Esophagus squamous epithelium (tissue), 4 donors: Measurements from ENCODE around the gene NFATC4.

Experiments
- POLR2A ChIP-seq, 4 donors: fragments of 450-650 bp; IDR thresholded peaks; one replicate each; pipeline ENCODE4 v1.6.1; 2017; ENCODE audit warnings: antibody characterized with exemption in 4 of 4, mild to moderate bottlenecking in 4 of 4, moderate library complexity in 3 of 4
- TF ChIP-seq, protein P1 (sequence below), 6 experiments: fragments of 450-650 bp in 4 of 6; fragments of 200-600 bp in 2 of 6; sonication (generic) in 2 of 6; IDR thresholded peaks; one replicate each; pipeline ENCODE4 v1.5.1; 2016 to 2019; ENCODE audit warnings: antibody characterized with exemption in 6 of 6, mild to moderate bottlenecking in 4 of 6, moderate library complexity in 4 of 6

DNA sequence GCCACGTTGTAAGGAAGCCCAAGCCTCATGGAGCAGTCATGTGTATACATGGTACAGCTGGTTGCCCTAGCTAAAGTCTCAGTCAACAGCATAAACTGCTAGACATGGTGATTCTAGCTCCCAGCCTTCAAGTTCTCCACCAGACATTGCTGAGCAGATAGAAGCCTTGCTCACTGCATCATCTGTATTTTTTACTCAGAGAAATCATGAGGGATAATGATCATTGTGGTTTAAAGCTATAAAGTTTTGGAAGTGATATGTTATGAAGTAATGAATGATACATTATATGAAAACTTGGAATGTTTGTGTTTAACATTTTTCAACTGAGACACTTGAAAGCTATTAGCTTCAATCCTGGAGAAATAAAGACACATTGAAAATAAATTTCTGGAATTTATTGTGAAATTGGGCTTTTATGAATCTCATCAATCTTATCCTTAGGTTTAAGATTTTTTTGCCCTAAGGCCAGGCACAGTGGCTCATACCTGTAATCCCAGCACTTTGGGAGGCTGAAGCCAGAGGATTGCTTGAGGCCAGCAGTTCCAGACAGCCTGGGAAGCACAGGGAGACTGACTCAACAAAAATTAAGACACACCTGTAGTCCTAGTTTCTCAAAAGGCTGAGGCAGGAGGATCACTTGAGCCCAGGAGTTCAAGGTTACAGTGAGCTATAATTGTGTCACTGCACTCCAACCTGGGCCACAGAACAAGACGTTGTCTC is 5.6 kb upstream of the NFATC4 start:
- TF ChIP-seq, protein P1, sequence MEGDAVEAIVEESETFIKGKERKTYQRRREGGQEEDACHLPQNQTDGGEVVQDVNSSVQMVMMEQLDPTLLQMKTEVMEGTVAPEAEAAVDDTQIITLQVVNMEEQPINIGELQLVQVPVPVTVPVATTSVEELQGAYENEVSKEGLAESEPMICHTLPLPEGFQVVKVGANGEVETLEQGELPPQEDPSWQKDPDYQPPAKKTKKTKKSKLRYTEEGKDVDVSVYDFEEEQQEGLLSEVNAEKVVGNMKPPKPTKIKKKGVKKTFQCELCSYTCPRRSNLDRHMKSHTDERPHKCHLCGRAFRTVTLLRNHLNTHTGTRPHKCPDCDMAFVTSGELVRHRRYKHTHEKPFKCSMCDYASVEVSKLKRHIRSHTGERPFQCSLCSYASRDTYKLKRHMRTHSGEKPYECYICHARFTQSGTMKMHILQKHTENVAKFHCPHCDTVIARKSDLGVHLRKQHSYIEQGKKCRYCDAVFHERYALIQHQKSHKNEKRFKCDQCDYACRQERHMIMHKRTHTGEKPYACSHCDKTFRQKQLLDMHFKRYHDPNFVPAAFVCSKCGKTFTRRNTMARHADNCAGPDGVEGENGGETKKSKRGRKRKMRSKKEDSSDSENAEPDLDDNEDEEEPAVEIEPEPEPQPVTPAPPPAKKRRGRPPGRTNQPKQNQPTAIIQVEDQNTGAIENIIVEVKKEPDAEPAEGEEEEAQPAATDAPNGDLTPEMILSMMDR (IDR thresholded peaks at IDR 0.05) = no peak
- no peak for TF ChIP-seq POLR2A (IDR thresholded peaks at IDR 0.05)
